ENCODE data around the gene TRIM49B.
"Not testable (repeated sequence)": the region's sequence is repeated elsewhere in the genome, so short reads cannot be mapped to it uniquely, and the experiment has no call there.

The TRIM49B gene, protein sequence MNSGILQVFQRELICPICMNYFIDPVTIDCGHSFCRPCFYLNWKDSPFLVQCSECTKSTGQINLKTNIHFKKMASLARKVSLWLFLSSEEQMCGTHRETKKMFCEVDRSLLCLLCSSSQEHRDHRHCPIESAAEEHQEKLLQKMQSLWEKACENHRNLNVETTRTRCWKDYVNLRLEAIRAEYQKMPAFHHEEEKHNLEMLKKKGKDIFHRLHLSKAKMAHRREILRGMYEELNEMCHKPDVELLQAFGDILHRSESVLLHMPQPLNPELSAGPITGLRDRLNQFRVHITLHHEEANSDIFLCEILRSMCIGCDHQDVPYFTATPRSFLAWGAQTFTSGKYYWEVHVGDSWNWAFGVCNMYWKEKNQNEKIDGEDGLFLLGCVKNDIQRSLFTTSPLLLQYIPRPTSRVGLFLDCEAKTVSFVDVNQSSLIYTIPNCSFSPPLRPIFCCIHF

GRCh38 chr11:49028523-49028922, at the start of gene TRIM49B:
Gene TRIM49B, plus strand, starts transcription at chr11:49028823. Its CDS starts 2,777 bp downstream, at chr11:49031600.
- DNase-seq: not testable (repeated sequence)

GRCh38 chr11:48983785-48984184, 44.8 kb upstream of the TRIM49B start, which contains the start of gene TRIM51G:
Gene TRIM51G, minus strand, starts transcription at chr11:48983885. Its CDS starts 2,190 bp downstream, at chr11:48981695.
- DNase-seq: not testable (repeated sequence)

DNA sequence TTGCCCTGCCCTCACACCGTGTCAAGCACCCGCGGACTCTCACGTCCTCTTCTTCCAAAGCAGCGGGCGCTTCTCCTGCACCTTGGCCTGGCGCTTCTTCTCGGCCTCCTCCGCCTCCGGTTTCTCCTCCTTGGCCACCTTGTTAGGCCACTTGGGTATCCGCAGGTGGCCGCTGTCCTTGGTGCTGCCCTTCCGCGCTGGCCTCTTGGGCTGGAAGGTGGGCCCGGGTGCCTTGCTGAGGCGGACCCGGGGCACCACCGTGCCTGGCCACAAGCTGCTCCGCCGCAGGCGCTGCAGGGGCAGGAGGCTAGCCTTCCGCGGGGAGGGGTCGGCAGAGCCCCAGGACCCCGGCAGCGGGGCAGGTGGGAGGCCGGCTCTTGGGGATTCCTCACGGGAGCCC, 19.6 kb downstream of the TRIM49B start:
- DNase-seq: not testable (repeated sequence)

- not testable (repeated sequence) for DNase-seq
Observed at GRCh38 chr11:49049821-49050220, 21.2 kb downstream of the TRIM49B start.

- not testable (repeated sequence) for DNase-seq
Observed at GRCh38 chr11:49059012-49059411, 30.4 kb downstream of the TRIM49B start, which contains the start of gene TRIM64C. Gene TRIM64C, minus strand, starts transcription at chr11:49059112. Its CDS starts 0 bp downstream, at chr11:49059112.

- DNase-seq: not testable (repeated sequence)
Observed at GRCh38 chr11:49069897-49070296, 41.3 kb downstream of the TRIM49B start.
